DOHH2 (cell line): ENCODE results near the gene TWIST2.

Source experiments
- H3F3A ChIP-seq: fragments of 200-600 bp; sonication (generic), shearing (Covaris generic); 2 replicates; pipeline ENCODE4 v1.6.0; 2016; ENCODE audit warnings: antibody characterized with exemption, mild to moderate bottlenecking; ENCODE audit not compliant: control insufficient read depth, insufficient read depth
- H3K27ac ChIP-seq: fragments of 200-600 bp; sonication (generic); 2 replicates; pipeline ENCODE4 v1.5.1; 2014; ENCODE audit warnings: low read depth, mild to moderate bottlenecking, low read length, moderate library complexity
- H3K27me3 ChIP-seq: fragments of 200-600 bp; sonication (generic); 2 replicates; pipeline ENCODE4 v1.6.1; 2014; ENCODE audit warnings: mild to moderate bottlenecking, low read length, mixed read lengths; ENCODE audit not compliant: control insufficient read depth
- H3K36me3 ChIP-seq: fragments of 200-600 bp; sonication (generic); 2 replicates; pipeline ENCODE4 v1.6.1; 2014; ENCODE audit warnings: mild to moderate bottlenecking, low read length, moderate library complexity, mixed read lengths; ENCODE audit not compliant: control insufficient read depth
- H3K4me1 ChIP-seq: fragments of 200-600 bp; sonication (generic); 2 replicates; pipeline ENCODE4 v1.6.1; 2014; ENCODE audit warnings: mild to moderate bottlenecking, low read length, mixed read lengths; ENCODE audit not compliant: control insufficient read depth
- H3K4me2 ChIP-seq: fragments of 200-600 bp; sonication (generic); 2 replicates; pipeline ENCODE4 v1.6.0; 2014; ENCODE audit warnings: mild to moderate bottlenecking, low read length, moderate library complexity
- H3K4me3 ChIP-seq: fragments of 200-600 bp; sonication (generic); 2 replicates; pipeline ENCODE4 v1.5.1; 2014; ENCODE audit warnings: mild to moderate bottlenecking, low read length, mixed read lengths
- H3K79me2 ChIP-seq: fragments of 200-600 bp; sonication (generic); 2 replicates; pipeline ENCODE4 v1.6.1; 2014; ENCODE audit warnings: mild to moderate bottlenecking, low read length, mixed read lengths; ENCODE audit not compliant: control insufficient read depth
- H3K9me2 ChIP-seq: fragments of 200-600 bp; sonication (generic); replicated peaks from 2 replicates; pipeline ENCODE4 v1.6.1; 2014; ENCODE audit warnings: mild to moderate bottlenecking, low read length, mixed read lengths; ENCODE audit not compliant: control insufficient read depth
- H3K9me3 ChIP-seq: fragments of 200-600 bp; sonication (generic); 2 replicates; pipeline ENCODE4 v1.6.1; 2014; ENCODE audit warnings: antibody characterized with exemption, low read length, mixed read lengths; ENCODE audit not compliant: control insufficient read depth, insufficient read depth
- H4K20me1 ChIP-seq: fragments of 200-600 bp; sonication (generic); 2 replicates; pipeline ENCODE4 v1.6.0; 2014; ENCODE audit warnings: low read depth, mild to moderate bottlenecking, antibody characterized with exemption, low read length, moderate library complexity; ENCODE audit not compliant: control insufficient read depth, insufficient read depth
- EZH2phosphoT487 ChIP-seq: fragments of 200-600 bp; sonication (generic); IDR thresholded peaks from 2 replicates; pipeline ENCODE4 v1.6.1; 2017; ENCODE audit warnings: borderline replicate concordance, mild to moderate bottlenecking, antibody characterized with exemption, low read length, moderate library complexity, mixed read lengths
- TF ChIP-seq, protein P1 (sequence below): fragments of 200-600 bp; sonication (generic); IDR thresholded peaks from one replicate; pipeline ENCODE4 v1.5.1; 2014; ENCODE audit warnings: antibody characterized with exemption, mild to moderate bottlenecking, low read depth, low read length; ENCODE audit not compliant: poor library complexity, severe bottlenecking

TWIST2 gene

GRCh38 chr2:238822955-238823354, 24.9 kb upstream of the TWIST2 start:
- Histone ChIP-seq H3K9me2 (no peaks in the 10 kb centered on the region), H4K20me1 (no peaks in the 10 kb centered on the region), H3K79me2 (no peaks in the 10 kb centered on the region), H3K4me2 (no peak overlapping the region), H3K27me3 (no peaks in the 10 kb centered on the region), H3K4me1 (no peaks in the 10 kb centered on the region), H3K4me3 (no peak overlapping the region), H3K27ac (no peak overlapping the region), H3F3A (no peaks in the 10 kb centered on the region), H3K9me3 (no peaks in the 10 kb centered on the region), H3K36me3 (no peaks in the 10 kb centered on the region)
- TF ChIP-seq, protein P1, sequence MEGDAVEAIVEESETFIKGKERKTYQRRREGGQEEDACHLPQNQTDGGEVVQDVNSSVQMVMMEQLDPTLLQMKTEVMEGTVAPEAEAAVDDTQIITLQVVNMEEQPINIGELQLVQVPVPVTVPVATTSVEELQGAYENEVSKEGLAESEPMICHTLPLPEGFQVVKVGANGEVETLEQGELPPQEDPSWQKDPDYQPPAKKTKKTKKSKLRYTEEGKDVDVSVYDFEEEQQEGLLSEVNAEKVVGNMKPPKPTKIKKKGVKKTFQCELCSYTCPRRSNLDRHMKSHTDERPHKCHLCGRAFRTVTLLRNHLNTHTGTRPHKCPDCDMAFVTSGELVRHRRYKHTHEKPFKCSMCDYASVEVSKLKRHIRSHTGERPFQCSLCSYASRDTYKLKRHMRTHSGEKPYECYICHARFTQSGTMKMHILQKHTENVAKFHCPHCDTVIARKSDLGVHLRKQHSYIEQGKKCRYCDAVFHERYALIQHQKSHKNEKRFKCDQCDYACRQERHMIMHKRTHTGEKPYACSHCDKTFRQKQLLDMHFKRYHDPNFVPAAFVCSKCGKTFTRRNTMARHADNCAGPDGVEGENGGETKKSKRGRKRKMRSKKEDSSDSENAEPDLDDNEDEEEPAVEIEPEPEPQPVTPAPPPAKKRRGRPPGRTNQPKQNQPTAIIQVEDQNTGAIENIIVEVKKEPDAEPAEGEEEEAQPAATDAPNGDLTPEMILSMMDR = no peak
- TF ChIP-seq EZH2phosphoT487 = no peak

DNA sequence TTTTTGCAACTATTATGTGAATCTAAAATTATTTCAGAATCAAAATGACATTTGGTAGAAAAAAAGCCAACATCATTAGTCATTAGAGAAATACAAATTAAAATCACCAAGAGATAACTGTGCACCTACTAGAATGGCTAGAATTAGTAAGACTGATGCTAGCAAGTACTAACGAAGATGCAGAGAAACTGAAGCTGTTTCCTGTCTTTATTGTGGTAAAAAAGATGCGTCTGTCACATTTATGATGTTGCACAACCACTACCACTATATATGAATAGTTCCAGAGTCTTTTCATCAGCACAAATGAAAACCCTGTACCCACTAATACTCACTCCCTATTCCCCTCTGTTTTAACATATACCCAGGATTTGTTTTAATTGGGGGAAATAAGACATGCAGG, 16.7 kb upstream of the TWIST2 start:
- H3F3A ChIP-seq = no peaks in the 10 kb centered on the region
- no peak overlapping the region for H3K4me3 ChIP-seq
- H3K79me2 ChIP-seq = no peaks in the 10 kb centered on the region
- H4K20me1 ChIP-seq = no peaks in the 10 kb centered on the region
- H3K27ac ChIP-seq = no peak overlapping the region
- H3K4me1 ChIP-seq = no peaks in the 10 kb centered on the region
- no peaks in the 10 kb centered on the region for H3K27me3 ChIP-seq
- TF ChIP-seq, protein P1 = no peak
- no peak for TF ChIP-seq EZH2phosphoT487
- H3K9me2 ChIP-seq = no peaks in the 10 kb centered on the region
- H3K36me3 ChIP-seq = no peaks in the 10 kb centered on the region
- H3K4me2 ChIP-seq = no peak overlapping the region
- H3K9me3 ChIP-seq = no peaks in the 10 kb centered on the region

- Histone ChIP-seq H3F3A (no peaks in the 10 kb centered on the region), H4K20me1 (no peaks in the 10 kb centered on the region), H3K79me2 (no peaks in the 10 kb centered on the region), H3K4me1 (no peaks in the 10 kb centered on the region), H3K36me3 (no peaks in the 10 kb centered on the region), H3K9me3 (no peaks in the 10 kb centered on the region), H3K9me2 (no peaks in the 10 kb centered on the region), H3K27ac (no peak overlapping the region), H3K27me3 (no peaks in the 10 kb centered on the region), H3K4me2 (no peak overlapping the region), H3K4me3 (no peak overlapping the region)
- TF ChIP-seq, protein P1 = no peak
- TF ChIP-seq EZH2phosphoT487 = no peak
Measured at GRCh38 chr2:238834982-238835381, 12.9 kb upstream of the TWIST2 start.

GRCh38 chr2:238835726-238836301, 12.1 kb upstream of the TWIST2 start:
- Histone ChIP-seq H3K4me3 (no peak overlapping the region), H3K4me2 (no peak overlapping the region), H3K27ac (no peak overlapping the region), H3K4me1 (no peaks in the 10 kb centered on the region), H3K9me2 (no peaks in the 10 kb centered on the region), H3K9me3 (no peaks in the 10 kb centered on the region), H3K79me2 (no peaks in the 10 kb centered on the region), H4K20me1 (no peaks in the 10 kb centered on the region), H3K36me3 (no peaks in the 10 kb centered on the region), H3F3A (no peaks in the 10 kb centered on the region), H3K27me3 (no peaks in the 10 kb centered on the region)
- TF ChIP-seq, protein P1 = peak; percentile 46
- TF ChIP-seq EZH2phosphoT487 = no peak
